KG1 (cell line): ENCODE data around the gene TCL1B.
"Not testable (repeated sequence)": the region's sequence is repeated elsewhere in the genome, so short reads cannot be mapped to it uniquely, and the experiment has no call there.

Source experiments
- DNase-seq: peaks from one replicate; lab custom pipeline; 2025; lab: John Stamatoyannopoulos, UW

The TCL1B gene

GRCh38 chr14:95685978-95686922 lies at the start of gene TCL1B:
TSS of gene TCL1B (plus strand) at chr14:95686426. CDS start at chr14:95686468, 42 bp downstream.
- no peak for DNase-seq

- DNase-seq, result no peak
Observed at GRCh38 chr14:95644981-95645380, 41.2 kb upstream of the TCL1B start.

GRCh38 chr14:95645389-95645996 lies 40.7 kb upstream of the TCL1B start:
- no peak for DNase-seq

- DNase-seq, result no peak
Observed at GRCh38 chr14:95647926-95648325, 38.3 kb upstream of the TCL1B start.

GRCh38 chr14:95649230-95649629 lies 37.0 kb upstream of the TCL1B start:
- no peak for DNase-seq

- DNase-seq, result no peak
Observed at GRCh38 chr14:95651028-95651427, 35.2 kb upstream of the TCL1B start.

- no peak for DNase-seq
Observed at GRCh38 chr14:95651821-95652583, 34.2 kb upstream of the TCL1B start.

- DNase-seq, result no peak
Observed at GRCh38 chr14:95652690-95653089, 33.5 kb upstream of the TCL1B start.

- DNase-seq, result no peak
Observed at GRCh38 chr14:95655461-95655860, 30.8 kb upstream of the TCL1B start.

GRCh38 chr14:95656634-95657033 lies 29.6 kb upstream of the TCL1B start:
- no peak for DNase-seq

GRCh38 chr14:95657454-95657853 lies 28.8 kb upstream of the TCL1B start:
- no peak for DNase-seq

GRCh38 chr14:95659293-95659989 lies 26.8 kb upstream of the TCL1B start:
- DNase-seq, result no peak

GRCh38 chr14:95659990-95660385 lies 26.2 kb upstream of the TCL1B start:
- no peak for DNase-seq

GRCh38 chr14:95660651-95661515 lies 25.3 kb upstream of the TCL1B start:
- no peak for DNase-seq

- no peak for DNase-seq
Observed at GRCh38 chr14:95662376-95663186, 23.6 kb upstream of the TCL1B start.

- DNase-seq, result no peak
Observed at GRCh38 chr14:95663226-95663797, 22.9 kb upstream of the TCL1B start.

GRCh38 chr14:95664066-95664465 lies 22.2 kb upstream of the TCL1B start:
- DNase-seq, result no peak

GRCh38 chr14:95664546-95664945 lies 21.7 kb upstream of the TCL1B start:
- no peak for DNase-seq

- not testable (repeated sequence) for DNase-seq
Observed at GRCh38 chr14:95665530-95665929, 20.7 kb upstream of the TCL1B start.

GRCh38 chr14:95666450-95666849 lies 19.8 kb upstream of the TCL1B start:
- DNase-seq, result no peak
